COR-L47 (cell line): ENCODE results near the gene EXOC2.

Experiments
- DNase-seq: peaks from one replicate; lab custom pipeline; 2025; lab: John Stamatoyannopoulos, UW

The EXOC2 gene

DNA sequence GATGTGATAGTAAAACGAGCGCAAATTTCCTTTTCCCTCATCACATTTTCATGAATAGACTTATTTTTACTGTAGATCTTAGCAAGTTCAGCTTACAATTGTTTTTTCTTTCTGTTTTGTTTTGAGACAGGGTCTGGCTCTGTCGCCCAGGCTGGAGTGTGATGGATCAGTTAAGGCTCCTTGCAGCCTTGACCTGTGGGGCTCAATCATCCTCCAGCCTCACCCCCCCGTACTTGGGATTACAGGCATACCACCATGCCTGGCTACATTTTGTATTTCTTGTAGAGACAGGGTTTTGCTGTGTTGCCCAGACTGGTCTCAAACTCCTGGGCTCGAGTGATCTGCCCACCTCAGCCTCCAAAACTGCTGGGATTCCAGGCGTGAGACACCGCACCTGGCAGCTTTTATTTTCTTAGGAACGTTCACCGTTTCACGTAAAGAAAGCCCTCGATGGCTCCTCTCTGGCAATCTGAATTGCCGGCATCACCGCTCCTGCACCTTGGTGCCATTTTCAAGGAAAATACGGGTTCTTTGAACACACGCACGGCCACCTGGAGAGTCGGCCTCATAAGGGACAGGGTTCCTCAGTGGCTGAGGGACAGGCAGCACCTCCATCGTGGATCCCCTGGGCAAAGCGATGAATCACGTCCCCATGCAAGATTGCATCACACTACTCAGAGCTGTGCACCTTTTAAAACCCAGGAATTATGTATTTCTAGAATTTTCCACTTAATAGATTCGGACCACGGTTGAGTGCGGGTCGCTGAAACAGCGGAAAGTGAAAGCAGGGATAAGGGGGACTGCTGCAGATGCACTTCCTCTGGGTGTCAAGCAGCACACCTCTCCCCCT lies 222.7 kb downstream of the EXOC2 start:
- no peak for DNase-seq

DNA sequence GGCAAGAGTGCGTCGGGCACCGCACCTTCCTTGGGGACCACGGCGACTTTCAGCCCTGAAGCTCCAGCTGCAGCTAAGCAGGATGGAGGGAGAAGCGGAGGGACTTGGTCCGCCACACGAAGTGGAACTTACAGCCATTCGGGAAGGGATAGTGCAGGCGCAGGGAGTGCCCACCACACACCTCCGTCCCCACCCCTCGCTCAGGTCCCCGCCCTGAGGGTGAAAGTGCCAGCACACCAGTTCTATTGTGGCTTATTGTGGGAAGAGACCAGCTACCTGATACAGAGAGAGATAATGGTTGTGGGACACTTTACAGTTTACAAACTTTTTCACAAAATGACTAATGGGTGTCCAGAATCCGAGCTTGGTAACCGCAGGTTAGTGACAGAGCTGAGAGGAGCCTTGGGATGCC lies 225.3 kb downstream of the EXOC2 start:
- no peak for DNase-seq

DNA sequence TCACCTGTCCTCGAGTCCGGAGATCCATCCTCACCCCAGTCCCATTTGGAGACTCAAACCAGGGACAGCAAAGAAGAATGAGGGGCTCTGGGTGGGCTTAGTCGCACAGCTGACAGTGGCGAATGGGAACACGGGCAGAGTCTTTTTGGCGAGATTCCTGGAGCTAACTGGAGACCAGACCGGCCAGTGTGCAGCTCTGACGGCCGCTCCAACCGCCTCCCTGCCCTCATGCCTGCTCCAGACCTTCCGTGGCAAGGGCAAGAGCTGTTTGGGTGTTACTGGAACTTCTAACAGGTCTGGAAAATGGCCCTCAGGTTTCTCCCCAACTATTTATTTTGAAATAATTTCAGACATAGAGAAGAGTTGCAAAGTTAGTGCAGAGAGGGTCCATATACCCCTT lies 225.8 kb downstream of the EXOC2 start:
- DNase-seq, result no peak

DNA sequence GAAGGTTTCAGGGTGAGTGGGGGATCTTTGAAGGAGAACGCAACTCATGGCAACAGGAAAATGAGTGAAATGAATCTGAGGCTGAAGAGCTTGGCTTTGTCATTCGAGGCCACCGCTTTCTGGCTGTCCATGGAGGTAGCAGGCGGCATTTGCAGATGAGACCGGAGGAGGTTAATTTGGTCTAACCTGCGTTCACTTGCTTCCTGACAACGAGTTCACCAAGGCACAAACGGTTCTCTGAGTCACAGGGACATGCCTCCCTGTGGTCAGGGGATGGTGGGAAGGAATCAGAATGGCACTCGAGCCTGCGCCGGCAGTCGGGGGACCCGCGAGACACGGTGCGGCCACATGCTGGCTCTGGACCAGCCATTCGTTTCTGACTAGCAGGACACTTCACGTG lies 226.4 kb downstream of the EXOC2 start:
- no peak for DNase-seq

DNA sequence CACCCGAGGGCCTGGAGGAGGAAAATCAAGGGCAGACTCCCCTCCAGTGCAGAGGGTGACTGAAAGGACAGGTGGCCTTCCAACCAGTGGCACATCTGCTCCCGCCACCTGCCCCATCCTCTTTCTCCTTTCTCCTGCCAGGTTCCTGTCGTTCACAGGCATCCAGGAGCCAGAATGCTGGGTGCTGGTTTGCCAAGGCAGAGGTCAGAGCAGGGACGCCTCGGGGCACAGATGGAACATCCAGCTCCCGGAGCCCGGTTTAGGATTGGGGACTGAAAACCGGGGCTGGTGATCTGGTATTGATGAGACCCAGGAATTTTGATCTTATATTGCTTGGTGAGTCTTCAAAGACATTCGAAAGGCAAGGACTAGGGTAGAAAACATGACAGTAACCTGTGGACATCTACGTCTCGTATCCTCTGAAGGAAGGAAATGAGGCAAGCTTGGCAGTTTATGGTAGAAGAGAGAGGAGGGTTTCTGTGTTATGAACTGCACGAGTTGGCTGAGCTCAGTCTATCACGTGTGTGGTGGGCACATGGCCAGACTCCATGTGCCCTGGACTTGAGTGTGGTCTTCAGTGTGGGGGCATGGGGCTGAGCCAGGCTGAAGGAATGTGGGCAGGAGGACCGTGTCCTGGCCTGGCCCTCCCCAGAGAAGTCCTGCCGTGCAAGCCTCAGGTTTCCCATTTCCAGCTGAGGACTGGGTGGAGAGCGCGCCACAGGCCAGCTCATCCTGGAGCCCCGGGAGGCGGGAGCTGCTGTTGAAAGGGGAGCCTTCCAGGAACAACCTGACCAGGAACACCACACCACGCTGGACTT lies 227.2 kb downstream of the EXOC2 start:
- DNase-seq, result no peak

DNA sequence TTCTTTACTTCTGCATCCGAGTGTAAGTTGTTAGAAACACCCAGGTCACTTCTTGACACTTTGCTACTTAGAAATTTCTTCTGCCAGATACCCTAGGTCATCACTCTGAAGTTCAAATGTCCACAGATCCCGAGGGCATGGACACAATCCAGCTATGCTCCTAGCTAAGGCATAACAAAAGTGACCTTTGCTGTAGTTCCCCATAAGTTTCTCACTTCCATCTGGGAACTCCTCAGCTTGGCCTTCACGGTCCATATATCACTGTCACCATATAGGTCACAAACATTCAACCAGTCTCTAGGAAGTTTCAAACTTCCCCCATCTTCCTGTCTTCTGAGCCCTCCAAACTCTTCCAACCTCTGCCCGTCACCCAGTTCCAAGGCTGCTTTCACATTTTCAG lies 236.1 kb downstream of the EXOC2 start:
- DNase-seq, result no peak

DNA sequence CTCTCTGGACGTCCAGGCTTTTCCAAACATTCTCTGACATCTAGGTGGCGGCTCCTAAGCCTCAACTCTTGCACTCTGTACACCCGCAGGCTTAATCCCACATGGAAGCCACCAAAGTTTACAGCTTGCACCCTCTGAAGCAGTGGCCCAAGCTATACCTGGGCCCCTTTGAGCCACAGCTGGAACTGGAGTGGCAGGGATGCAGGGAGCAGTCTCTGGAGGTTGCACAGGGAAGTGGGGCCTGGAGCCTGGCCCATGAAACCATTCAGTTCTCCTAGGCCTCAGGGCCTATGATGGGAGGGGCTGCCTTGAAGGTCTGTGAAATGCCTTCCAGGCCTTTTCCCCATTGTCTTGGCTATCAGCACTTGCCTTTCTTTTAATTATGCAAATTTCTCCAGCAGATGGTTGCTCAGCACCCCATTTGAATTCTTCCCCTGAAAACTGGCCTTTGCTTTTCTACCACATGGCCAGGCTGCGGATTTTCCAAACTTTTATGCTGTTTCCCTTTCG lies 236.5 kb downstream of the EXOC2 start:
- no peak for DNase-seq

DNA sequence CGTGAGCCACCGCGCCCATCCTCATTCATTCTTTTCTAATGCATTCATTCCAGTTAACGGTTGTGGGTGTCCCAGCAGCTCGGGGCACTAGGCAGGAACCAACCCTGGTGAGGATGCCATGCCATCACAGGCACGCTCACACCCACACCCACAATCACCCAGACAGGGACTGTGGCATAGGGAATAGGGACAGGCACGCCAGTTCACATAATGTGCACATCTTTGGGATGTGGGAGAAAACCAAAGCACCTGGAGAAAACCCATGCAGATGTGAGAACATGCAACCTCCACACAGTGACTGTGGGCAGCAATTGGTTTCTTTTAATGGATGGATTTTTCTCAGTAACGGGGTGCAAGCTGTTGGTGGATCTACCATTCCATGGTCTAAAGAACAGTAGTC lies 237.1 kb downstream of the EXOC2 start:
- no peak for DNase-seq

DNA sequence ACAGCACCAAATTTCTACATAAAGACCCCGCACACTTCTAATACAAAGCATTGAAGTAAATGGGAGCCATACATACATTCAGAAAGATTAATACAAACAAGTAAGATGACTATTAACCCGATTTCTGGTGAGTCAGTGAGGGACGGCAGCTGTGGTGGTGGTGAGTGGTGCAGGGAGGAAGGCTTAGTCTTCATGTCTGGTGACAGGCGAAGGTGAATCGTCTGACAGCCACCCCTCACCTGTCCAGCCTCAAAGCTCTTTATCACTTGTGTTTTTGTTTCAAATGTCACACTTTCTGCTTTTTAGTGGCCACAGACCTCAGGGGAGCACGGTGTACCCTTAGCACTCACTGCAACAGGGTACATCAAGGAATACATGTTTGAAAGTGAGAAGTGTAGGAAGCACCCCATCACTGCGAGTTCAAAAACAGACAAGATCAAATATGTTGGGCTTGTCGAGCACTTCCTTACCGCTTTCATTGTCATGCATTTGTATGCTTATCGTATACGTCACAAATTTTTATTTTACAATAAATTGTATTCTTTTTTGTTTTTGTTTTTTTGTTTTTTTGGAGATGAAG lies 237.8 kb downstream of the EXOC2 start:
- DNase-seq, result no peak

DNA sequence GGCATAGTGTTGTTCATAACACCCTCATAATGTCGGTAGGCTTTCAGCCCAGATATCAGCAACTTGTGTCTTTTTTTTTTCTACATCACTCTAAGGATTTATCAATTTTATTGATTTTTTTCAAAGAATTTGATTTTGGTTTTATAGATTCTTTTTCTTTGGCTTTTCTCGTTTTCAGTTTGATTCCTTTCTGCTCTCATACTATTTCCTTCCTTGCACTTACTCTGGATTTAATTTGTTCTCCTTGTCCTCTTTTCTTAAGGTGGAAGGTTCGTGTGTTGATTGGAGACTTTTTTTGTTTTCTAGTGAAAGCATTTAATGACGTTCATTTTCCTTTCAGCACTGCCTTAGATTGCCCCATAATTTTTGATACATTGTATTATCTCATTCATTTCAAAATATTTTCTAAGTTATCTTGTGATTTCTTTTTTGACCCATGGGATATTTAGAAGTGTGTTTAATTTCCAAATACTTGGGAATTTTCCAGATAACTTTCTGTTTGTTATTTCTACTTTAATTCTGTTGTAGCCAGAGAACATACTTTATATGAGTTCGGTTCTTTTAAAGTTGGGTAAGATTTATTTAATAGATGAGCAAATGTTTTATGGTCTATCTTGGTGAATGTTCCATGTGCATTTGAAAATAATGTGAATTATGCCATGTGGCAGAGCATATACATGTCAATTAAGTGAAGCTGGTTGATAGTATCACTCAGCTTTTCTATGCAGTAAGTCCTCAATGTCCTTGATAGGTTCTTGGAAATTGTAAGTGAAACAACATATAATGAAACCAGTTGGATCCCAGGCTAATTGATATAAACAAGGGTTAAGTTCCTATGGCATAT lies 238.6 kb downstream of the EXOC2 start:
- no peak for DNase-seq

DNA sequence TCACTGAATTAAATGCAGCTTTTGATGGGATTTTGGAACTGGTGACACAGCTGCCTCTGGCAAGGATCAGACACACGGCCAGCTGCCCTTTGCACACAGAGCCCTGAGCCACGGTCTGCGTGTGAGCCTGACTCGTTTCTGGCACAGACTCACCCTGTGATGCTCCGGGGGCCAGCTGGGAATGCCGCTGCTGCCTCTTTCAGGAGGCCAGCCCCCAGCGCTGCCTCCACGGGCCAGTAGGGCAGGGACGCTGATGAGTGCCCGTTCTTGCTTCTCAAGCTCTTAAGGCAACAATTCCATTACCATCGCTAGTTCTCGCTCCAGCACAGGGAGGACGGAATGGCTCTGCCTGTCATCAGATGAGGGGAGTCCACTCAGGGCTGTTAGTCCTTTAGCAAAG lies 239.8 kb downstream of the EXOC2 start:
- peak; percentile 65 for DNase-seq

DNA sequence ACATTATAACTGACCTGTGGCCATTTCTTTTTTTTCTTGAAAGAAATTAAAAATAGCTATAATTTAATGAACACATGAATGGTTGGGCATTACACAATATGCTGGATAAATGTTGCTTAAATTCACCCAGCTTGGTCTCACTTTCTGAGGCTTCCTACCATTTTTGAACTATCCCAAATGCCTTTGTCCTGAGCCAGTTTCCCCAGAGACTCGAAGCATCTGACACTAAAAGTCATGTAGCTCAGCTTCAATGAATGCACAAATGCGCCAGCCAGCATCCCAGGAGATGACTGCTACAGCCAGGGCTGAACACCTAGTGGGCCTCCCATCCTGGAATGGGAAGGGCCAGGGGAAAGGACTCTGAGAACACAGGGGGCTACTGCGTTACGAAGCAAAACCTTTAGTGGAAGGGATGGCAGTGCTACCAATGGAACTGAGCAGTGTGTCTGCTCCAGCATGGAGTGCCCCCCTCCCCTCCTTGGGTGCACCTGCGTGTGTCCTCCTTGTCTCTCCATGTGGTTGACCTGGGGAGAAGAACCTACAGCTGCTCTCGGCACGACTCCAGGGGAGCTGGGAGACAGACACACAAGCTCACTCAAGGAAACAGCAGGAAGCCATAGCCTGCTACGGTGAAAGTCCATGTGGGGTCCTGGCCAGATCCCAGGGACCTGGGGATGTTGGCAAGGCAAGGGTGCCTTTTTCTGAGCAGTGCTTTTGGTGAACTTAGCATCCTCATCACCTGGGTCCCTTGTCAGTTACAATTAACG lies 240.5 kb downstream of the EXOC2 start:
- DNase-seq, result peak; percentile 87

DNA sequence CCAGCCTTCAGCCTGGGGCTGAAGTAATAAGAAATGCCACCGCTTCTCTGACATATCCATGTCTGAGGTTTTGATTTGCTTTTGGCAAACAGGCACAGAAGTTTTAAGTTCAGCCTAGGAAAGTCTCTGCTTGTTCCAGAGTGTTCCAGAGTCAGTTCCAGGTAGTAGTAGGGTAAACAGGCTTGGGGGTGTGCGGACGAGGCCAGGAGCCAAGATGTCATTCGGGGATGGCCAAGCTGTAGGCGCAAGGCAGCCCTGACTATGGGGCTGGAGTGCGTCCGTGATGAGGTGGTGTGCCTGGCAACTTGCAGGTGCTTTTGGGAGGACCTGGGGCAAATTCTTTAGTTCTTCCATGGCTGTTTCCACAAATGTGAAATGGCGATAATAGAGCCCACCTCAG lies 241.1 kb downstream of the EXOC2 start:
- no peak for DNase-seq

DNA sequence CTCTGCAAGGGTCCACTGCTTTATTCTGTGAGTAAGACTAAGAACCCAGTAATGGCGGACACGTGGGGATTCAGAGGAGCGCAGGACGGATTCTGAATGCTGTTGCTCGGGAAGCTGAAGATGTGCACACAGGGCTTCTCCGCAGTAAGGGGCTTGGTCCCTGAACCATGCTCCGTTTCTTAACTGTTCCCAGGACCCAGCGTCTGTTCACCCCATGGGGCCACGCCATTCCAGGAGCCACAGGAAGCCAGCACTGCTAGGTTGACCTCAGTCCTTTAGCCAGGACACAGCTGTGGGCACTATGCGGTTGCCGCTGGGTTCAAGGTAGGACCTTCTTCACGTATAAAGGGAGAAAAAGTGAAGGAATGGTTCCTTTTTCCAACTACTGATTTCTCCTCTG lies 241.6 kb downstream of the EXOC2 start:
- DNase-seq, result no peak

DNA sequence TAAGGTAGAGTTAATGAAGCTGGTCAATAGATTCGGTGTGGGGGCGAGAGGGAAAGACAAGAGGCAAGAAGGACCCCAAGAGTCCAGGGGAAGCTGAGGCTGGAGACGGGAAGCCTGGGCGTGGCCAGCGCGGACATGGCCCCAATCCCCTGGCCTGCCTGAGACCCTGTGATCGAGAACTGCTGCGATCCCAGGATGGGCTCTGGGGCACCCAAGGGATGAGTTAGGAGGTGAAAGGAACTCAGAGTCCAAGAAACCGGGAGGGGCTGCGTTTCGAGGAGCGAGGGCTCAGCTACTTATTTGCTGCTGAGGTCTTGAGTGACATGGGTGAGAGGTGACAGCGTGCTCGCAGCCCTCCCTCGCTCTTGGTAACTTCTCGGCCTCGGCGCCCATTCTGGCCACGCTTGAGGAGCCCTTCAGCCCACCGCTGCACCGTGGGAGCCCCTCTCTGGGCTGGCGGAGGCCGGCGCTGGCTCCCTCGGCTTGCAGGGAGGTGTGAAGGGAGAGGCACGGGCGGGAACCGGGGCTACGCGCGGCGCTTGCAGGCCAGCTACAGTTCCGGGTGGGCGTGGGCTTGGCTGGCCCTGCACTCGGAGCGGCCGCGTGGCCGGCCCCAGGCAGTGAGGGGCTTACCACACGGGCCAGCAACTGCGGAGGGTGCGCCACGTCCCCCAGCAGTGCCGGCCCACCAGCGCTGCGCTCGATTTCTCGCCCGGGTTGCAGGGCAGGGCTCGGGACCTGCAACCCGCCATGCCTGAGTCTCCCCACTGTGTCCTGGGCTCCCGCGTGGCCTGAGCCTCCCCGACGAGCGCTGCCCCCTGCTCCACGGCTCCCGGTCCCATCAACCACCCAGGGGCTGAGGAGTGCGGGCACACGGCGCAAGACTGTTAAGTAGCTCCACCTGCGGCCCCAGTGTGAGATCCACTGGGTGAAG lies 243.2 kb downstream of the EXOC2 start:
- DNase-seq, result no peak

DNA sequence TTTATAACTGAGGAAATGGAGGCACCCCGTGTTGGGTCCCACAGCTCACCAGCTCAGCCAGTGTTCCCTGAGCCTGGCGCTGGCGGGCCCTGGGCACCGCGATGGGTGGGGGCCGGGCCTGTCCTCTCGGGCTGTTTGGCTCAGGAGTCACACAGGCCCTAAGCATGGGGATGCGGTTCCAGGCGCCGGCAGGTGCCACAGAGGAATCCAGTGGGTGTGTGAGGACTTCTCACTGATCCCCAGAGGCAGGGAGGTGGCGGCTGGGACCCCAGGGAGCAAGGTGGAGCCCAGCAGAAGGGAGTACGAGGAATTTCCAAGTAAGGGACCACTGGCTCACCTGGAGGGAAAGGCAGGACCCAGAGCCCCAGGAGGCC lies 243.9 kb downstream of the EXOC2 start:
- no peak for DNase-seq

DNA sequence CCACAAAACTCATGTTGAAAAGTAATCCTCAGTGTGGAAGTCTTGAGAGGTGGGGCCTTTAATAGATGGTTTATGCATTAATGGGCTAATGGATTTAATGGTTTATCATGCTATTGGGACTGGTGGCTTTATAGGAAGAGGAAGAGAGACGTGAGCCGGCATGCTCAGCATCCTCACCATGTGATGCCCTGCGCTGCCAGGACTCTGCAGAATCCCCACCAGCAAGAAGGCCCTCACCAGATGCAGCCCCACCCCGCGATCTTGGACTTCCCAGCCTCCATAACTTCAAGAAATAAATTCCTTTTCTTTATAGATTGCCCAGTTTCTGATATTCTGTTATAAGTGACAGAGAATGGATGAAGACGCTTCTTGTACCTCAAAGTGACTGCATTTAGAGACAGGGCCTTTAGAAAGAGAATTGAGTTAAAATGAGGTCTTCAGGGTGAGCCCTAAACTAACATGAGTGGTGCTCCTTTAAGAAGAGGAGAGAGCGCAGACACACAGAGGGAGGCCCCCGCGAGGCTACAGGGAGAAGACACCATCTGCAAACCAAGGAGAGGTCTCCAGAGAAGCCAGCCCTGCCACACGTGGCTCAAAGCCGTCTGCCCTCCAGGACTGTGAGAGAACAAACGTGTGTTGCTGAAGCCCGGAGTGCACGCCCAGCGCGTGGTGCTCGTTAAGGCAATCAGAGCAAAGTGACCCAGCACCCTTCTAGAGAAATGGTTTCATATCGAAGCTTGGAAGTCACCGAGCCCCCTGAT lies 244.5 kb downstream of the EXOC2 start:
- no peak for DNase-seq

DNA sequence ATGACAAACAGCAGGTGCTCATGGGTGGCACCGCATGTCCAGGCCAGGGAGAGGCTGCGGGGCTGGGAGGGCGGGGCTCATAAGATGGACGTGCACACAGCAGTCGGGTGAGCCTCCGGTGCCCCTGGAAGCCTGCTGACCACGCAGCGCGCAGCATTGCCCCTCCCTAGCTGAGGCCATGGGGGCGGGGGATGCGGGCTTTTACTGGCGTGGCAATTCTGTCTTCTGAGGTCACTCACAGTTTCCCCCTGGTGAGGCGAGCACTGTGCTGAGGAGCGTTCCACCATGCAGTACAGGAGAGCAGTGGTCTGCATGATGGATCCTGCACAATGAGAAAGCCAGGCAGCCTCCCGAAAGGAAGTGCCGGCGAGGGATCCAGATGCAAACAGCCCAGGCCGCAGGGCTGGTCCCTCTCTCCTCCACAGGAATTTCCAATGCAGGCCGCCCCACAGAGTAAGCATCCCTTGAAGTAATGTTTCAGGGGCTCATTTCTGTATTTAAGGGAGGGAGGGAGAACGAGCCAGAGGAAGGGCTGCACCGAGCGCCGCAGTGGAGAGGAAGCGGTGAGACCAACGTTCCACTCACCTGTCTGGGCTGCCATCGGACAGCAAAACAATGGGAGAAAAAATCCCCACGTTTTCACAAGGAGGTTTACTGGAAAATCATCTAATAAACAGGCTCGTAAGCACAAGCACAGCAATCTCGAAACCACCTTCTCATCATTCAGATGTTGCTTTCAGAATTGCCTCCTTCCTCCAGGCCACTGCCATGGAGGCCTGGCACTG lies 245.4 kb downstream of the EXOC2 start:
- no peak for DNase-seq
